HEK293 (cell line): Measurements from ENCODE around the gene KDM5A.

Experiments
- CTCF ChIA-PET: fragments of 350-600 bp; formaldehyde crosslinking; extraction: SDS; loops from one replicate; lab custom pipeline; 2021; ENCODE audit warnings: antibody characterized with exemption; lab: Yijun Ruan, JAX
- POLR2A ChIA-PET: fragments of 300-600 bp; formaldehyde crosslinking; extraction: SDS; loops from one replicate; lab custom pipeline; 2020; ENCODE audit warnings: antibody characterized with exemption, inconsistent platforms; lab: Yijun Ruan, JAX
- H3K27ac ChIP-seq: fragments of 200-500 bp; sonication (Bioruptor generic); 2 replicates; pipeline ENCODE4 v1.5.1; 2014; ENCODE audit warnings: low read depth, low read length, control low read depth, inconsistent platforms; ENCODE audit errors: extremely low read depth
- H3K36me3 ChIP-seq, 2 experiments: fragments of 200-500 bp in 1 of 2; sonication (Bioruptor generic) in 1 of 2; 1 replicate in 1 of 2; 2 replicates in 1 of 2; pipeline ENCODE4 v1.5.1; 2014 to 2017; ENCODE audit warnings: inconsistent platforms in 2 of 2, low read length in 2 of 2; ENCODE audit not compliant: control insufficient read depth in 2 of 2, insufficient read depth in 1 of 2
- H3K4me1 ChIP-seq: fragments of 200-500 bp; sonication (Bioruptor generic); 2 replicates; pipeline ENCODE4 v1.5.1; 2014; ENCODE audit warnings: mild to moderate bottlenecking, low read length, inconsistent platforms; ENCODE audit not compliant: control insufficient read depth, insufficient read depth
- H3K4me3 ChIP-seq: 2 replicates; pipeline ENCODE4 v1.5.1; 2011; ENCODE audit warnings: low read depth, mild to moderate bottlenecking, control low read depth, low read length, moderate library complexity
- H3K9me3 ChIP-seq: fragments of 200-500 bp; sonication (Bioruptor generic); 2 replicates; pipeline ENCODE4 v1.5.1; 2014; ENCODE audit warnings: low read depth, low read length, inconsistent platforms; ENCODE audit not compliant: control insufficient read depth, insufficient read depth
- HOXC10 ChIP-seq: sonication (generic); formaldehyde crosslinking; IDR thresholded peaks from 2 replicates; pipeline ENCODE4 v1.8.1; 2023; ENCODE audit warnings: mild to moderate bottlenecking, missing genetic modification reagents
- PATZ1 ChIP-seq: fragments of 450-650 bp; formaldehyde crosslinking; IDR thresholded peaks from 2 replicates; pipeline ENCODE4 v1.5.1; 2016; ENCODE audit warnings: missing biosample characterization, missing genetic modification characterization
- SETDB1 ChIP-seq: IDR thresholded peaks from one replicate; pipeline ENCODE4 v1.6.1; 2017; ENCODE audit warnings: mild to moderate bottlenecking, low read length, moderate library complexity, mixed read lengths; ENCODE audit not compliant: insufficient read length
- ZBTB20 ChIP-seq: fragments of 450-650 bp; formaldehyde crosslinking; IDR thresholded peaks from 2 replicates; pipeline ENCODE4 v1.5.1; 2016; ENCODE audit warnings: missing biosample characterization, missing genetic modification characterization
- ZNF132 ChIP-seq: fragments of 450-650 bp; formaldehyde crosslinking; IDR thresholded peaks from 2 replicates; pipeline ENCODE4 v1.5.1; 2017; ENCODE audit warnings: missing biosample characterization, missing genetic modification characterization, borderline replicate concordance
- ZNF16 ChIP-seq: fragments of 450-650 bp; formaldehyde crosslinking; IDR thresholded peaks from 2 replicates; pipeline ENCODE4 v1.5.1; 2016; ENCODE audit warnings: low read depth, missing biosample characterization, missing genetic modification characterization
- ZNF211 ChIP-seq: fragments of 450-650 bp; formaldehyde crosslinking; IDR thresholded peaks from 2 replicates; pipeline ENCODE4 v1.5.1; 2016; ENCODE audit warnings: low read depth, missing biosample characterization, missing genetic modification characterization
- ZNF24 ChIP-seq: fragments of 450-650 bp; formaldehyde crosslinking; IDR thresholded peaks from 2 replicates; pipeline ENCODE4 v1.5.1; 2016; ENCODE audit warnings: missing biosample characterization, missing genetic modification characterization
- ZNF48 ChIP-seq: fragments of 450-650 bp; formaldehyde crosslinking; IDR thresholded peaks from 2 replicates; pipeline ENCODE4 v1.5.1; 2016; ENCODE audit warnings: missing biosample characterization, missing genetic modification characterization
- ZNF624 ChIP-seq: fragments of 450-650 bp; formaldehyde crosslinking; IDR thresholded peaks from 2 replicates; pipeline ENCODE4 v1.5.1; 2017; ENCODE audit warnings: missing biosample characterization, missing genetic modification characterization
- ZNF639 ChIP-seq: fragments of 450-650 bp; formaldehyde crosslinking; IDR thresholded peaks from 2 replicates; pipeline ENCODE4 v1.5.1; 2016; ENCODE audit warnings: missing biosample characterization, missing genetic modification characterization
- TF ChIP-seq, protein P1 (sequence below): fragments of 450-650 bp; formaldehyde crosslinking; IDR thresholded peaks from 2 replicates; pipeline ENCODE4 v1.5.1; 2016; ENCODE audit warnings: missing biosample characterization, missing genetic modification characterization
- TF ChIP-seq, protein P2 (sequence below): fragments of 450-650 bp; formaldehyde crosslinking; IDR thresholded peaks from 2 replicates; pipeline ENCODE4 v1.5.1; 2016; ENCODE audit warnings: missing biosample characterization, missing genetic modification characterization
- TF ChIP-seq, protein P3 (sequence below): fragments of 450-650 bp; formaldehyde crosslinking; IDR thresholded peaks from 2 replicates; pipeline ENCODE4 v1.5.1; 2016; ENCODE audit warnings: missing biosample characterization, missing genetic modification characterization, borderline replicate concordance
- TF ChIP-seq, protein P4 (sequence below): fragments of 450-650 bp; formaldehyde crosslinking; IDR thresholded peaks from 2 replicates; pipeline ENCODE4 v1.5.1; 2017; ENCODE audit warnings: missing biosample characterization, missing genetic modification characterization

KDM5A gene

GRCh38 chr12:247271-247670 is 141.8 kb downstream of the KDM5A start (continued):
- TF ChIP-seq, protein P1, sequence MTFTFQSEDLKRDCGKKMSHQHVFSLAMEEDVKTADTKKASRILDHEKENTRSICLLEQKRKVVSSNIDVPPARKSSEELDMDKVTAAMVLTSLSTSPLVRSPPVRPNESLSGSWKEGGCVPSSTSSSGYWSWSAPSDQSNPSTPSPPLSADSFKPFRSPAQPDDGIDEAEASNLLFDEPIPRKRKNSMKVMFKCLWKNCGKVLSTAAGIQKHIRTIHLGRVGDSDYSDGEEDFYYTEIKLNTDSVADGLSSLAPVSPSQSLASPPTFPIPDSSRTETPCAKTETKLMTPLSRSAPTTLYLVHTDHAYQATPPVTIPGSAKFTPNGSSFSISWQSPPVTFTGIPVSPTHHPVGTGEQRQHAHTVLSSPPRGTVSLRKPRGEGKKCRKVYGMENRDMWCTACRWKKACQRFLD (tag by site-specific recombination): no peak
- TF ChIP-seq PATZ1: no peak
- no peak for TF ChIP-seq ZNF132 (tag by site-specific recombination)
- peak; percentile 98 for TF ChIP-seq SETDB1
- TF ChIP-seq, protein P2, sequence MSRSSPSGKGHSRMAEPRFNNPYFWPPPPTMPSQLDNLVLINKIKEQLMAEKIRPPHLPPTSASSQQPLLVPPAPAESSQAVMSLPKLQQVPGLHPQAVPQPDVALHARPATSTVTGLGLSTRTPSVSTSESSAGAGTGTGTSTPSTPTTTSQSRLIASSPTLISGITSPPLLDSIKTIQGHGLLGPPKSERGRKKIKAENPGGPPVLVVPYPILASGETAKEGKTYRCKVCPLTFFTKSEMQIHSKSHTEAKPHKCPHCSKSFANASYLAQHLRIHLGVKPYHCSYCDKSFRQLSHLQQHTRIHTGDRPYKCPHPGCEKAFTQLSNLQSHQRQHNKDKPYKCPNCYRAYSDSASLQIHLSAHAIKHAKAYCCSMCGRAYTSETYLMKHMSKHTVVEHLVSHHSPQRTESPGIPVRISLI (tag by site-specific recombination): 0 out of 2 replicates have a peak, but pooled peaks have one; percentile 57
- TF ChIP-seq ZBTB20 (tag by site-specific recombination): no peak
- no peak for TF ChIP-seq ZNF24
- TF ChIP-seq, protein P3, sequence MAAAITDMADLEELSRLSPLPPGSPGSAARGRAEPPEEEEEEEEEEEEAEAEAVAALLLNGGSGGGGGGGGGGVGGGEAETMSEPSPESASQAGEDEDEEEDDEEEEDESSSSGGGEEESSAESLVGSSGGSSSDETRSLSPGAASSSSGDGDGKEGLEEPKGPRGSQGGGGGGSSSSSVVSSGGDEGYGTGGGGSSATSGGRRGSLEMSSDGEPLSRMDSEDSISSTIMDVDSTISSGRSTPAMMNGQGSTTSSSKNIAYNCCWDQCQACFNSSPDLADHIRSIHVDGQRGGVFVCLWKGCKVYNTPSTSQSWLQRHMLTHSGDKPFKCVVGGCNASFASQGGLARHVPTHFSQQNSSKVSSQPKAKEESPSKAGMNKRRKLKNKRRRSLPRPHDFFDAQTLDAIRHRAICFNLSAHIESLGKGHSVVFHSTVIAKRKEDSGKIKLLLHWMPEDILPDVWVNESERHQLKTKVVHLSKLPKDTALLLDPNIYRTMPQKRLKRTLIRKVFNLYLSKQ (tag by site-specific recombination): no peak
- TF ChIP-seq, all 188 proteins: peak for 5

DNA sequence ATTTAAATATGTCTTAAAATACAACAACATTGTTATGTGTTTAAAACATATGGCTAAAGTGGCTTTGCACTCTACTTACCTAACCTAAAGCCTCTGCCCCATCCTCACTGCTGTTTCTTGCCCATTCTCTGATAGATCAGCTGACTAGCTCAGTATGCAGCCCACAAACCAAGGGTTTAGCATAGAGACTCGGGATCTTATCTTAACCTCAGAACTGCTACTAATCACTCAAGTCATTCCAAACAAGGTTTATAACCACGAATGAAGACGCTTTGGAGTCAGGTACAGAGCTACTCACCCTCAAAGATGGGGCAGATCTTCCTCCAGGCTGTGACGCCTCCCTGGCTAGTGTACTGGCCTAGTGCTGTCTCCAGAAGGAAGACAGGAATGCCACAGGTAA is 145.7 kb downstream of the KDM5A start:
- Histone ChIP-seq H3K27ac (no peak overlapping the region), H3K4me3 (no peak overlapping the region), H3K9me3 (no peaks in the 10 kb centered on the region; the same call in 1 of the 2 replicates), H3K36me3 (no peaks in the 10 kb centered on the region), H3K4me1 (no peaks in the 10 kb centered on the region)
- TF ChIP-seq ZNF211 (no peak), ZNF639 (tag by site-specific recombination) (no peak), ZNF16 (tag by site-specific recombination) (no peak), ZNF48 (no peak), ZNF624 (tag by site-specific recombination) (no peak), HOXC10 (CRISPR knock-in tag) (no peak)
- TF ChIP-seq, protein P4, sequence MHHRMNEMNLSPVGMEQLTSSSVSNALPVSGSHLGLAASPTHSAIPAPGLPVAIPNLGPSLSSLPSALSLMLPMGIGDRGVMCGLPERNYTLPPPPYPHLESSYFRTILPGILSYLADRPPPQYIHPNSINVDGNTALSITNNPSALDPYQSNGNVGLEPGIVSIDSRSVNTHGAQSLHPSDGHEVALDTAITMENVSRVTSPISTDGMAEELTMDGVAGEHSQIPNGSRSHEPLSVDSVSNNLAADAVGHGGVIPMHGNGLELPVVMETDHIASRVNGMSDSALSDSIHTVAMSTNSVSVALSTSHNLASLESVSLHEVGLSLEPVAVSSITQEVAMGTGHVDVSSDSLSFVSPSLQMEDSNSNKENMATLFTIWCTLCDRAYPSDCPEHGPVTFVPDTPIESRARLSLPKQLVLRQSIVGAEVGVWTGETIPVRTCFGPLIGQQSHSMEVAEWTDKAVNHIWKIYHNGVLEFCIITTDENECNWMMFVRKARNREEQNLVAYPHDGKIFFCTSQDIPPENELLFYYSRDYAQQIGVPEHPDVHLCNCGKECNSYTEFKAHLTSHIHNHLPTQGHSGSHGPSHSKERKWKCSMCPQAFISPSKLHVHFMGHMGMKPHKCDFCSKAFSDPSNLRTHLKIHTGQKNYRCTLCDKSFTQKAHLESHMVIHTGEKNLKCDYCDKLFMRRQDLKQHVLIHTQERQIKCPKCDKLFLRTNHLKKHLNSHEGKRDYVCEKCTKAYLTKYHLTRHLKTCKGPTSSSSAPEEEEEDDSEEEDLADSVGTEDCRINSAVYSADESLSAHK (tag by site-specific recombination): no peak
- TF ChIP-seq, protein P2 (tag by site-specific recombination): no peak
- ChIA-PET CTCF (no interaction called here), POLR2A (no interaction called here)
